Gastroesophageal sphincter (tissue), 4 donors: ENCODE results near the gene FAM72A. TPM values are rescaled to one million over a fixed set of nuclear protein-coding genes. Genes with fewer than 3 reads are reported as not detected.
A peak's percentile ranks its signal among the peaks of the same experiment; 100 is the strongest.
"Not testable (repeated sequence)": the region's sequence is repeated elsewhere in the genome, so short reads cannot be mapped to it uniquely, and the experiment has no call there.

Experiments used
- ATAC-seq: fragments of 150-250 bp; one replicate; pipeline ENCODE4 v1.9.1; 2016; ENCODE audit warnings: mild to moderate bottlenecking, moderate library complexity
- H3K27ac ChIP-seq, 4 donors: fragments of 200-600 bp; sonication (generic) in 3 of 4; 1 replicate in 3 of 4; 2 replicates in 1 of 4; pipeline ENCODE4 v1.5.1; 2016 to 2019
- H3K27me3 ChIP-seq: fragments of 200-600 bp; sonication (generic); one replicate; pipeline ENCODE4 v1.5.1; 2019
- H3K36me3 ChIP-seq, 2 donors: fragments of 200-600 bp; sonication (generic); one replicate each; pipeline ENCODE4 v1.5.1; 2019; ENCODE audit warnings: control low read depth in 1 of 2
- H3K4me1 ChIP-seq, 3 donors: fragments of 200-600 bp; sonication (generic); 1 replicate in 2 of 3; 2 replicates in 1 of 3; pipeline ENCODE4 v1.5.1; 2016 to 2019; ENCODE audit warnings: control low read depth in 2 of 3
- H3K4me3 ChIP-seq, 2 donors: fragments of 200-600 bp; sonication (generic); one replicate each; pipeline ENCODE4 v1.5.1; 2019; ENCODE audit warnings: mild to moderate bottlenecking in 1 of 2, moderate library complexity in 1 of 2
- H3K9me3 ChIP-seq, 3 donors: fragments of 200-600 bp; sonication (generic); one replicate each; pipeline ENCODE4 v1.5.1; 2017 to 2019; ENCODE audit warnings: control low read depth in 2 of 3
- POLR2AphosphoS5 ChIP-seq: sonication (generic); formaldehyde crosslinking; IDR thresholded peaks from one replicate; pipeline ENCODE4 v1.6.1; 2017; ENCODE audit warnings: antibody characterized with exemption
- WGBS, 2 donors: methylation state at CpG; one replicate each; pipeline ENCODE4 v1.1.5; 2018; ENCODE audit warnings: low coverage in 1 of 2; 5-methylcytosine and 5-hydroxymethylcytosine counted together
- total RNA-seq, 4 donors: library from RNA; depleted of rRNA; stranded (reverse); fragments of >200 nt; gene quantifications; one replicate each; pipeline ENCODE4 v1.1.0, GENCODE V29; 2016

FAM72A gene
- total RNA-seq, 4 donors from 2014 or later = 1.1 to 3.1 (median 2.6) TPM

- ATAC-seq = peak; percentile 59
- not testable (repeated sequence) for H3K9me3 ChIP-seq, H3K36me3 ChIP-seq, H3K27me3 ChIP-seq, H3K4me1 ChIP-seq
- H3K4me3 ChIP-seq = peak within 1 kb of the TSS; percentile 59 to 71
- peak within 1 kb of the TSS; percentile 87 to 91 (median 89) for H3K27ac ChIP-seq
- 0% methylated on average over 9 of the region's 63 CpGs; no CpG with 5 or more reads in 1 of the 2 donors for WGBS, 2 donors
- TF ChIP-seq POLR2AphosphoS5 = peak; percentile 41
These were observed 922 bp upstream of the FAM72A start, which contains the start of gene SRGAP2 for GRCh38 chr1:206203364-206204158. Gene SRGAP2 (plus strand): TSS chr1:206203541. CDS start chr1:206205971, 2,430 bp downstream.

- not testable (repeated sequence) for H3K36me3 ChIP-seq, H3K27ac ChIP-seq, H3K4me1 ChIP-seq, ATAC-seq, H3K4me3 ChIP-seq, H3K9me3 ChIP-seq, H3K27me3 ChIP-seq
- no CpG with 5 or more reads among the region's 3 CpGs for WGBS, 2 donors
These were observed 5.8 kb downstream of the FAM72A start for GRCh38 chr1:206196748-206197424.

- no CpG with 5 or more reads among the region's 2 CpGs for WGBS, 2 donors
- not testable (repeated sequence) for H3K9me3 ChIP-seq, H3K4me1 ChIP-seq, H3K27me3 ChIP-seq, H3K4me3 ChIP-seq, H3K36me3 ChIP-seq, ATAC-seq, H3K27ac ChIP-seq
These were observed 7.5 kb downstream of the FAM72A start for GRCh38 chr1:206195182-206195581.

- ATAC-seq = not testable (repeated sequence)
- 100% methylated on average over 2 of the region's 4 CpGs; no CpG with 5 or more reads in 1 of the 2 donors for WGBS, 2 donors
These were observed 15.8 kb downstream of the FAM72A start for GRCh38 chr1:206186826-206187225.

GRCh38 chr1:206185778-206186177 lies 16.9 kb downstream of the FAM72A start:
- H3K4me1 ChIP-seq, H3K27me3 ChIP-seq, H3K36me3 ChIP-seq, ATAC-seq, H3K4me3 ChIP-seq, H3K27ac ChIP-seq, H3K9me3 ChIP-seq: not testable (repeated sequence)
- no CpG with 5 or more reads among the region's 3 CpGs for WGBS, 2 donors

More at GRCh38 chr1:206186826-206187225, 15.8 kb downstream of the FAM72A start:
- not testable (repeated sequence) for H3K9me3 ChIP-seq, H3K36me3 ChIP-seq, H3K27me3 ChIP-seq, H3K4me1 ChIP-seq, H3K4me3 ChIP-seq, H3K27ac ChIP-seq

- H3K36me3 ChIP-seq, ATAC-seq, H3K4me1 ChIP-seq, H3K9me3 ChIP-seq, H3K27me3 ChIP-seq, H3K4me3 ChIP-seq, H3K27ac ChIP-seq: not testable (repeated sequence)
- WGBS, 2 donors = no CpG with 5 or more reads among the region's 2 CpGs
These were observed 18.9 kb downstream of the FAM72A start for GRCh38 chr1:206183788-206184187.

GRCh38 chr1:206182368-206183317 lies 20.0 kb downstream of the FAM72A start:
- H3K9me3 ChIP-seq, H3K4me1 ChIP-seq, H3K4me3 ChIP-seq, H3K27ac ChIP-seq, H3K27me3 ChIP-seq, H3K36me3 ChIP-seq, ATAC-seq: not testable (repeated sequence)
- WGBS, 2 donors = 63% methylated on average over 3 of the region's 6 CpGs; no CpG with 5 or more reads in 1 of the 2 donors

- ATAC-seq, H3K4me1 ChIP-seq: not testable (repeated sequence)
These were observed 23.0 kb downstream of the FAM72A start for GRCh38 chr1:206179666-206180065.

GRCh38 chr1:206178061-206178989 lies 24.3 kb downstream of the FAM72A start:
- not testable (repeated sequence) for H3K27ac ChIP-seq, H3K36me3 ChIP-seq, H3K4me1 ChIP-seq, H3K27me3 ChIP-seq, H3K9me3 ChIP-seq, H3K4me3 ChIP-seq, ATAC-seq
- 64 to 76% methylated on average over 2 to 4 of the region's 9 CpGs for WGBS, 2 donors

More at GRCh38 chr1:206179666-206180065, 23.0 kb downstream of the FAM72A start:
- not testable (repeated sequence) for H3K9me3 ChIP-seq, H3K4me3 ChIP-seq, H3K36me3 ChIP-seq, H3K27ac ChIP-seq, H3K27me3 ChIP-seq

- peak; percentile 35 for ATAC-seq
- H3K4me3 ChIP-seq, H3K9me3 ChIP-seq, H3K4me1 ChIP-seq, H3K27me3 ChIP-seq, H3K27ac ChIP-seq, H3K36me3 ChIP-seq: not testable (repeated sequence)
- WGBS, 2 donors = no CpG with 5 or more reads among the region's 2 CpGs
These were observed 26.5 kb downstream of the FAM72A start for GRCh38 chr1:206176114-206176502.

GRCh38 chr1:206175459-206176113 lies 27.1 kb downstream of the FAM72A start:
- H3K27me3 ChIP-seq, H3K36me3 ChIP-seq, H3K9me3 ChIP-seq, H3K27ac ChIP-seq, H3K4me1 ChIP-seq, H3K4me3 ChIP-seq: not testable (repeated sequence)
- WGBS, 2 donors = 86% methylated on average over 1 of the region's 4 CpGs; no CpG with 5 or more reads in 1 of the 2 donors
- peak; percentile 65 for ATAC-seq
